Prostate gland (tissue), 2 donors: ENCODE results near the gene ZNF804B. TPM values are rescaled to one million over a fixed set of nuclear protein-coding genes. Genes with fewer than 3 reads are reported as not detected.

ENCODE experiments used
- DNase-seq: peaks from one replicate; pipeline ENCODE4 v3.0.0-alpha.2; 2019; ENCODE audit warnings: low spot score
- H3K27ac ChIP-seq, 2 donors: fragments of 200-600 bp; sonication (generic); 2 replicates each; pipeline ENCODE4 v1.5.1; 2017 to 2019
- H3K27me3 ChIP-seq: fragments of 200-600 bp; sonication (generic); replicated peaks from 2 replicates; pipeline ENCODE4 v1.5.1; 2019; ENCODE audit not compliant: insufficient read depth
- H3K36me3 ChIP-seq, 2 donors: fragments of 200-600 bp; sonication (generic); 1 replicate in 1 of 2; 2 replicates in 1 of 2; pipeline versions ENCODE4 v1.5.1 to v1.8.1; 2017 to 2019
- H3K4me1 ChIP-seq: fragments of 200-600 bp; sonication (generic); replicated peaks from 2 replicates; pipeline ENCODE4 v1.5.1; 2019
- H3K4me3 ChIP-seq, 2 donors: fragments of 200-600 bp; sonication (generic); 2 replicates each; pipeline ENCODE4 v1.5.1; 2017 to 2019
- H3K9me3 ChIP-seq: fragments of 200-600 bp; sonication (generic); 2 replicates; pipeline ENCODE4 v1.5.1; 2017
- CTCF ChIP-seq, 4 experiments: fragments of 200-600 bp in 2 of 4; fragments of 450-650 bp in 2 of 4; sonication (generic) in 2 of 4; IDR thresholded peaks; 1 replicate in 3 of 4; 2 replicates in 1 of 4; pipeline ENCODE4 v1.5.1; 2016 to 2019; ENCODE audit warnings: antibody characterized with exemption in 4 of 4, mild to moderate bottlenecking in 2 of 4, moderate library complexity in 2 of 4
- POLR2A ChIP-seq: fragments of 450-650 bp; IDR thresholded peaks from one replicate; pipeline ENCODE4 v1.6.1; 2016; ENCODE audit warnings: antibody characterized with exemption, mild to moderate bottlenecking
- POLR2AphosphoS5 ChIP-seq: sonication (generic); formaldehyde crosslinking; IDR thresholded peaks from one replicate; pipeline ENCODE4 v1.6.1; 2017; ENCODE audit warnings: antibody characterized with exemption
- WGBS: methylation state at CpG from one replicate; pipeline ENCODE4 v1.1.5; 2018; 5-methylcytosine and 5-hydroxymethylcytosine counted together
- intact Hi-C: fragments of 100-400 bp; cut with DNase I; formaldehyde crosslinking; loops from one replicate; pipeline ENCODE4 v1.14.2; 2022
- total RNA-seq, 2 donors: library from RNA; depleted of rRNA; stranded (reverse); fragments of >200 nt; gene quantifications; one replicate each; pipeline ENCODE4 v1.1.0, GENCODE V29; 2016

The ZNF804B gene
- total RNA-seq, 2 donors from 2014 or later = 0.05 TPM; not detected in 1

DNA sequence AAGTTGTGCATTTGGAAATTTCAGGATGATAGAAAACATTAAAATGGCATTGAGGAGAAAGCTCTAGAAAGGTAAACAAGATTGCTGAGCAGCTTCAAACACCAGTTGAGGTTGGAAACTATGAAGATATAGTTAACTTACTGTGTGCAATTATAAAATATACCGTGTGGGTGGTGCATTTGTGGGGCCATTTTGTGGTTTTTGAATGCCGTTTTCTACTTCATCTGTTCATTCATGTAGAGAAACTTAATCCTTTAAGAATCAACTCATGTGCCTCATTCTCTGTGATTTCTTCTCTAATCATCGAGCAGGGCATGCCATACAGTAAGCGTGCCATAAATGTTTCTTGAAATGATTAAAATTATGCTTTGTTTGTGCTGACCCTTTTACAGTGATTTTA lies 268.8 kb downstream of the ZNF804B start:
- no peaks in the 10 kb centered on the region for H3K9me3 ChIP-seq
- no peak for TF ChIP-seq CTCF (IDR thresholded peaks at IDR 0.05)
- TF ChIP-seq POLR2A = no peak
- TF ChIP-seq POLR2AphosphoS5 = no peak
- 64% methylated on average over 4 of the region's 4 CpGs for WGBS
- H3K36me3 ChIP-seq = no peaks in the 10 kb centered on the region
- no peak overlapping the region for H3K27ac ChIP-seq
- no peak overlapping the region for H3K4me3 ChIP-seq
- intact Hi-C loops = no loop called here
- no peaks in the 10 kb centered on the region for H3K4me1 ChIP-seq
- no peaks in the 10 kb centered on the region for H3K27me3 ChIP-seq
- DNase-seq = no peak

GRCh38 chr7:89029864-89030263 lies 270.4 kb downstream of the ZNF804B start:
- intact Hi-C loops = no loop called here
- H3K36me3 ChIP-seq = no peaks in the 10 kb centered on the region

GRCh38 chr7:89041240-89041639 lies 281.7 kb downstream of the ZNF804B start:
- no peak for DNase-seq
- Histone ChIP-seq H3K27ac (no peak overlapping the region), H3K36me3 (no peaks in the 10 kb centered on the region), H3K4me1 (no peaks in the 10 kb centered on the region), H3K27me3 (no peaks in the 10 kb centered on the region), H3K4me3 (no peak overlapping the region), H3K9me3 (no peaks in the 10 kb centered on the region)
- intact Hi-C loops = no loop called here
- no peak for TF ChIP-seq CTCF (IDR thresholded peaks at IDR 0.05)
- no peak for TF ChIP-seq POLR2A
- no peak for TF ChIP-seq POLR2AphosphoS5
- 100% methylated on average over 1 of the region's 1 CpG for whole genome bisulfite sequencing

More at GRCh38 chr7:89029864-89030263, 270.4 kb downstream of the ZNF804B start:
- no peak for DNase-seq
- TF ChIP-seq POLR2AphosphoS5 (no peak), CTCF (IDR thresholded peaks at IDR 0.05) (no peak), POLR2A (no peak)
- Histone ChIP-seq H3K27ac (no peak overlapping the region), H3K4me3 (no peak overlapping the region), H3K4me1 (no peaks in the 10 kb centered on the region), H3K9me3 (no peaks in the 10 kb centered on the region), H3K27me3 (no peaks in the 10 kb centered on the region)
- WGBS = 63% methylated on average over 2 of the region's 2 CpGs

GRCh38 chr7:89042940-89043339 lies 283.4 kb downstream of the ZNF804B start:
- DNase-seq = no peak
- intact Hi-C loops = no loop called here
- no peak for TF ChIP-seq CTCF (IDR thresholded peaks at IDR 0.05)
- no peak for TF ChIP-seq POLR2AphosphoS5
- no peak for TF ChIP-seq POLR2A
- H3K9me3 ChIP-seq = no peaks in the 10 kb centered on the region
- no peak overlapping the region for H3K4me3 ChIP-seq
- H3K27me3 ChIP-seq = no peaks in the 10 kb centered on the region
- 33% methylated on average over 3 of the region's 3 CpGs for WGBS
- no peaks in the 10 kb centered on the region for H3K36me3 ChIP-seq
- no peaks in the 10 kb centered on the region for H3K4me1 ChIP-seq
- no peak overlapping the region for H3K27ac ChIP-seq

DNA sequence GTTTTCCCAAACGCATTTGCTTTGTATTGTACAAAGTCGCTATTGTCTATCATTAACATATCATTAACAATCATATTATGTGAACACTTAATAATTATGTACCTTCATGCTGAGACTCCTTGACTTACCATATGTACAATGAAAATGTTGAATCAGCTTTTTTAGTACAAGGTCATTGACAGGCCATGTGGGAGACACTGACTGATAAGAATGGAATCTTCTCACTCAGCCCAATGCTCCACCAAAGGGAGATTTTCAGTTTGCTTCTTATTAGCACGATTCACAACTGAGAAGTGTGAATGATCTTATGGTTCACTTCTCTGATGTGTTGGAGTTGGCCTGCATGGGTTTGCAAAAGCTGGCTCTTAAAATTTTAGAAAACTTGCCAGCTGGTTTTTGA lies 289.5 kb downstream of the ZNF804B start:
- WGBS = 90% methylated on average over 3 of the region's 3 CpGs

More for the DNA sequence above, 289.5 kb downstream of the ZNF804B start:
- Histone ChIP-seq H3K4me1 (no peaks in the 10 kb centered on the region), H3K27ac (no peak overlapping the region), H3K4me3 (no peak overlapping the region), H3K36me3 (no peaks in the 10 kb centered on the region), H3K27me3 (no peaks in the 10 kb centered on the region), H3K9me3 (no peaks in the 10 kb centered on the region)
- TF ChIP-seq CTCF (IDR thresholded peaks at IDR 0.05) (no peak), POLR2A (no peak)
- DNase-seq = no peak
- intact Hi-C loops = no loop called here
